ENCODE results near the gene RGS6. TPM values are rescaled to one million over a fixed set of nuclear protein-coding genes. Genes with fewer than 3 reads are reported as not detected.

The RGS6 gene
- total RNA-seq, 4 donors from 2014 or later: 0.83 to 2.4 (median 1.5) TPM

DNA sequence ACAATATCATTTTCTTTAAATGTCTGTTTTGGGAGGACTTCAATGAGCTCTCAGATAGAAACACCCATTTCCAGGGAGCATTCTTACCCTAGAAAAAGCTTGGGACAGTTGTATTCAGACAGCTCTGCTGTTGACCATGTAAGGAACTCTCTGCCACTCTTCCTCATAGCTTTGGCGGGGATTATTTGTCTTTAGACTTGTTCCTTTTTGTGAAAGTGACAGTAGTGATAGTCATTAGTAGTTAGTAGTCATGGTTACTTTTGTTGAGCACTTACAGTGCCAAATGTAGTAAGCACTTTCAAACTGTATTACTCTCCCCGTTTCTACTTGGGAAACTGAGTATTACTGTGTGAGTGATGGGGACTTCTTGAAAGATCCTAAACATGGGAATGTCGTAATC, 167.3 kb downstream of the RGS6 start:
- Histone ChIP-seq H3K36me3 (no peaks in the 10 kb centered on the region), H3K27ac (replicated peaks in 1 of 4) (no peak overlapping the region)
- intact Hi-C loops (cut with DNase I): no loop called here

GRCh38 chr14:72104011-72104613, 171.9 kb downstream of the RGS6 start:
- DNase-seq (ENCODE audit: extremely low spot score): no peak
- TF ChIP-seq POLR2A (IDR thresholded peaks at IDR 0.05; ENCODE audit: low read depth) (no peak), CTCF (IDR thresholded peaks at IDR 0.05) (peak in 1 of 3 experiments; percentile 33)
- Histone ChIP-seq H3K27me3 (no peaks in the 10 kb centered on the region), H3K4me1 (peaks cover 0 to 3% (median 0%) of the 10 kb centered on the region in 4 donors), H3K9me3 (no peaks in the 10 kb centered on the region), H3K4me3 (no peak overlapping the region), H3K27ac (replicated peaks in 1 of 4) (no peak overlapping the region), H3K36me3 (no peaks in the 10 kb centered on the region)
- WGBS: 52% methylated on average over 12 of the region's 12 CpGs
- intact Hi-C loops (cut with DNase I): no loop called here

More for the DNA sequence above, 167.3 kb downstream of the RGS6 start:
- H3K4me3 ChIP-seq: no peak overlapping the region
- peaks cover 0 to 12% (median 1%) of the 10 kb centered on the region in 4 donors for H3K4me1 ChIP-seq
- 57% methylated on average over 3 of the region's 3 CpGs for whole genome bisulfite sequencing
- no peak for TF ChIP-seq EP300 (IDR thresholded peaks at IDR 0.05)
- no peak for DNase-seq (ENCODE audit: extremely low spot score)
- H3K9me3 ChIP-seq: no peaks in the 10 kb centered on the region
- no peaks in the 10 kb centered on the region for H3K27me3 ChIP-seq

- H3K27me3 ChIP-seq: no peaks in the 10 kb centered on the region
- 77% methylated on average over 7 of the region's 7 CpGs for WGBS
- TF ChIP-seq POLR2AphosphoS5 (IDR thresholded peaks at IDR 0.05) (no peak), CTCF (IDR thresholded peaks at IDR 0.05) (no peak), POLR2A (IDR thresholded peaks at IDR 0.05; ENCODE audit: low read depth) (no peak)
- intact Hi-C loops (cut with DNase I): no loop called here
- no peaks in the 10 kb centered on the region for H3K9me3 ChIP-seq
- no peak overlapping the region for H3K4me3 ChIP-seq
- no peaks in the 10 kb centered on the region for H3K36me3 ChIP-seq
- no peak overlapping the region for H3K27ac ChIP-seq (replicated peaks in 1 of 4)
- H3K4me1 ChIP-seq: no peaks in the 10 kb centered on the region
- no peak for DNase-seq (ENCODE audit: extremely low spot score)
These were observed 179.7 kb downstream of the RGS6 start for GRCh38 chr14:72111911-72112310.

- TF ChIP-seq POLR2AphosphoS5 (IDR thresholded peaks at IDR 0.05): no peak
- Histone ChIP-seq H3K9me3 (no peaks in the 10 kb centered on the region), H3K27ac (replicated peaks in 1 of 4) (no peak overlapping the region), H3K4me1 (no peaks in the 10 kb centered on the region), H3K36me3 (no peaks in the 10 kb centered on the region), H3K4me3 (no peak overlapping the region), H3K27me3 (no peaks in the 10 kb centered on the region)
- no peak for DNase-seq (ENCODE audit: extremely low spot score)
- intact Hi-C loops (cut with DNase I): no loop called here
- WGBS: 71% methylated on average over 3 of the region's 3 CpGs
These were observed 186.6 kb downstream of the RGS6 start for GRCh38 chr14:72118841-72119240.

DNA sequence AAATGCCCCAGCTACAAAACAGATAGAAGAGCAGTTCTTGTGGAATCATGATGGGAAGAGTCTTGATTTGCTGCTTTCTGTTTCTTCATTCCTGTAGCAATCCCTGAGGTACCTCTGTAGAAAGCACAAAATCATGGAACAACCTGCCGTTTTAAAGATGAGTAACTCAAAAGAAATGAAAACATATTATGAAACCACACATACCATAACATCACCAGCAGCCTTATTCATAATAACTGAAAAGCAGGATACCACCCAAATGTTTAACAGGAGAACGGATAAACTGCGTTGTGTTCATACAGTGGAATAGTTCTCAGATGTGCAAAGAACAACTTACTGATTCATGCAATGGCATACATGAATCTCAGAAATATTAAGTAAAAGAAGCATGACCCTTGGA, 188.1 kb downstream of the RGS6 start:
- intact Hi-C loops (cut with DNase I): no loop called here
- WGBS: 73% methylated on average over 3 of the region's 3 CpGs
- Histone ChIP-seq H3K4me1 (no peaks in the 10 kb centered on the region), H3K27ac (replicated peaks in 1 of 4) (no peak overlapping the region), H3K9me3 (no peaks in the 10 kb centered on the region), H3K4me3 (no peak overlapping the region), H3K36me3 (no peaks in the 10 kb centered on the region), H3K27me3 (no peaks in the 10 kb centered on the region)
- TF ChIP-seq CTCF (IDR thresholded peaks at IDR 0.05) (no peak), POLR2A (IDR thresholded peaks at IDR 0.05; ENCODE audit: low read depth) (no peak), POLR2AphosphoS5 (IDR thresholded peaks at IDR 0.05) (no peak), EP300 (IDR thresholded peaks at IDR 0.05) (no peak)
- DNase-seq (ENCODE audit: extremely low spot score): no peak

DNA sequence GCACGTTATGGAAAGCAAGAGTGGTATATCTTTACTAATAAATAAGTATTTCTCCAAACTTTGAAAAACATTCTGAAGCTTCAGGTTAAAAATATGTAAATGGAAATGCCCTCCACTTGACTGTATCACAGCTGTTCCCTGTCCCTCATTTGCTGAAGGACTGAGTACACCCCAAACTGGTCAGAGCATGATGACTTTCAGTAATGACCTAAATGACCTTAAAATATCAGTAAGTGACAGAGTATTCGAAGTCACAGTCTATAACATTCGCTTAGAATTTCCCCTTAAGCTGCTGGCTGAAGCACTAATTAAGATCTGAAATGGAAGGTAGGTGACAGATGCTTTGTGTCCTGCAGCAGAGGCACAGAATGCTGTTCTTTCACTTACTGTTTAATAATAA, 191.5 kb downstream of the RGS6 start:
- H3K27me3 ChIP-seq: no peaks in the 10 kb centered on the region
- no peak for DNase-seq (ENCODE audit: extremely low spot score)
- 53% methylated on average over 3 of the region's 3 CpGs for WGBS
- no peak overlapping the region for H3K27ac ChIP-seq (replicated peaks in 1 of 4)
- H3K9me3 ChIP-seq: no peaks in the 10 kb centered on the region
- TF ChIP-seq EP300 (IDR thresholded peaks at IDR 0.05) (no peak), CTCF (IDR thresholded peaks at IDR 0.05) (no peak), POLR2A (IDR thresholded peaks at IDR 0.05; ENCODE audit: low read depth) (no peak), POLR2AphosphoS5 (IDR thresholded peaks at IDR 0.05) (no peak)
- intact Hi-C loops (cut with DNase I): no loop called here
- H3K4me1 ChIP-seq: peaks cover 0 to 5% (median 3%) of the 10 kb centered on the region in 4 donors
- H3K36me3 ChIP-seq: no peaks in the 10 kb centered on the region
- H3K4me3 ChIP-seq: no peak overlapping the region
